GM18508 (cell line): ENCODE data around the gene TNIP1.

ENCODE experiments used
- ATAC-seq: cut with Tn5 transposase; IDR thresholded peaks from one replicate; pipeline ENCODE4 v1.9.1; 2021; ENCODE audit warnings: moderate number of reproducible peaks; ENCODE audit not compliant: insufficient read depth, unreplicated experiment

The TNIP1 gene

GRCh38 chr5:151007430-151008209, 73.2 kb downstream of the TNIP1 start:
- ATAC-seq: no peak

GRCh38 chr5:151006704-151007334, 74.0 kb downstream of the TNIP1 start:
- no peak for ATAC-seq

- ATAC-seq: no peak
Measured at GRCh38 chr5:151005950-151006576, 74.8 kb downstream of the TNIP1 start.

- no peak for ATAC-seq
Measured at GRCh38 chr5:151005187-151005949, 75.5 kb downstream of the TNIP1 start.

- no peak for ATAC-seq
Measured at GRCh38 chr5:151004499-151004898, 76.3 kb downstream of the TNIP1 start.

GRCh38 chr5:151003503-151003860, 77.4 kb downstream of the TNIP1 start:
- no peak for ATAC-seq

- no peak for ATAC-seq
Measured at GRCh38 chr5:151002681-151003502, 77.9 kb downstream of the TNIP1 start.

- no peak for ATAC-seq
Measured at GRCh38 chr5:151002250-151002649, 78.6 kb downstream of the TNIP1 start.

GRCh38 chr5:151001436-151001835, 79.4 kb downstream of the TNIP1 start:
- ATAC-seq: no peak

GRCh38 chr5:150999704-151000442, 81.0 kb downstream of the TNIP1 start:
- no peak for ATAC-seq

GRCh38 chr5:150993826-150994412, 86.9 kb downstream of the TNIP1 start:
- no peak for ATAC-seq

- ATAC-seq: no peak
Measured at GRCh38 chr5:150993422-150993821, 87.4 kb downstream of the TNIP1 start.

- no peak for ATAC-seq
Measured at GRCh38 chr5:150992705-150993104, 88.1 kb downstream of the TNIP1 start.

GRCh38 chr5:150989695-150990094, 91.1 kb downstream of the TNIP1 start:
- ATAC-seq: no peak

- no peak for ATAC-seq
Measured at GRCh38 chr5:150987746-150988145, 93.1 kb downstream of the TNIP1 start.
